KG1 (cell line): ENCODE measurements around the gene RAB5B.
A peak's percentile ranks its signal among the peaks of the same experiment; 100 is the strongest.
"Not testable (repeated sequence)": the region's sequence is repeated elsewhere in the genome, so short reads cannot be mapped to it uniquely, and the experiment has no call there.

Experiments used
- DNase-seq: peaks from one replicate; lab custom pipeline; 2025; lab: John Stamatoyannopoulos, UW

RAB5B gene

DNA sequence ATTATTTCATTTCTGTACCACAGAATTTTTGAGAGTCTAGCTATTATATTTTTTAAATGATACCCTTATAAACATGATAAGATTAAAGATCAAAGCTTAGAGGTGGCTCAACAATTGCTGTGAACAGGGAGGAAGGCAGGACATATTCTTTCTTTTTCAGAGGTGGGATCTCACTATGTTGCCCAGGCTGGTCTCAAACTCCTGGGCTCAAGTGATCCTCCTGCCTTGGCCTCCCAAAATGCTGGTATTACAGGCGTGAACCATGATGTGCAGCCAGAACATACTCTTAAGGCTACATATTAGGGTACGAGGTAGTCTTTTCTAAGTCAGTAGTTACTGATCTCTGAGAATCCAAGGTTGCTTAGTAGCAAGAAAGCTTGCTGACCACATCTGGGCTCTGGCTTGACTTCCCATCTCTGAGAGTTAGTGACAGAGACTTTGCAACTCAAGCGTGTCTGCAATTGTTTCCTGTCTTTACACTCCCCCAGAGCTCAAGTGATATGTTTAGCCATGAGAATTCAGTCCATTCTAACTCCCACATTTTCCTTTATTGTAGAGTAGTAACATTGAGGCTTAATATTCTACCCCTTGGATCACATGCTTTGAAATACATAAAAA, 8.6 kb downstream of the RAB5B start:
- no peak for DNase-seq

DNA sequence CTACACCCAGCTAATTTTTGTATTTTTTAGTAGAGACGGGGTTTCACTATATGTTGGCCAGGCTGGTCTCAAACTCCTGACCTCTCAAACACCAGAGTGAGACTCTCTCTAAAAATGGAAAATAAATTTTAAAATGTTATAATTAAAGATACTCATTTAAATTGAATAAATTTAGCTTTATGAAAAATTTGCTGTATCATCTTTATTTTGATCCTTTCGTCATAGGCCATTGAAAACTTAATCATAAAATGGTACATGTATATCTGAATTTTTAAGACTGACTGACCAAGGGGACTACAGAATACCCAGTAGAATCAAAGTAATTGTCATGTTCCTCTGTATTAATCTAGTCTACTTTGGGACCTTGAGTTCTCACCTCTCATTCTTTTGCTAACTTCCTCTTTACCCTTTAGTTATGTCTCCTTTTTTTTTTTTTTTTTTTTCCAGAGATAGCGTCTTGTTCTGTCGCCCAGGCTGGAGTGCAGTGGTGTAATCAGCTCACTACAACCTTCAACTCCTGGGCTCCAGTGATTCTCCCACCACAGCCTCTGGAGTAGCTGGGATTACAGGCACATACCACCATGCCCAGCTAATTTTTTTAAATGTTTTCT, 9.5 kb downstream of the RAB5B start:
- no peak for DNase-seq

DNA sequence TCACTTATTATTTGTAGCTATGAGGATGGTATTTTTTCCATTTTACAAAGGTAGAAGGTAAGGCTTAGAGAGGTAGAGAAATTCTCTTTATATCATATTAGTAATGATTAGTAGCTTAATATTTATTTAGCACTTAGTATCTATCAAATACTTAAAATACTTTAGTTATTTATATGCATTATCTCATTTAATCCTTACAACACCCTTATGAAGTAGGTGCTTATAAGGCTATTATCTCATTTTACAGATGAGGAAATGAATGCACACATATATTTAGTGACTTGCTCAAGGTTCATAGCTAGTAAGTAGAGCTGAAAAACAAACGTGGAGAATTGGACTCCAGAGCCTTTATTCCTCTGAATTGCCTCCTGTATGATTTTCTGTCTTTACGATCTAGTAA, 11.0 kb downstream of the RAB5B start:
- DNase-seq, result no peak

DNA sequence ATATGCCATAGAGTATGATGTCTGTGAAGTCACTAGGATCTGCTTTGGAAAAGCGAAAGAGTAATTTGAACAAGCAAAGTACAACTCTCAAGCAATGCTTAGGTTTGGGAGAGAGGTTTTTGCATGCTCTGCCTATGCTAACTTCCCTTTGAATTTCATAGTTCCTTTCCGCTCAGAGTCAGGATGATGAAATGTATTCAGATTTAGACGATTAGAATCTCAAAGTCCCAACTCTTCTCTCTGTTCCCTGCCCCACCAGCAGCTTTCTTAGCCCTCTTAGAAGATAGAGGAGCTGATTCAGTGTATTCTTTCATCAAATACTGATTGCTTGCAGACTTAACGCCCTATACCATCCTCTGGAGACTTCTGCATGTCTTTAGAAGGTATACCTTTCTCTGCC, 11.5 kb downstream of the RAB5B start:
- no peak for DNase-seq

DNA sequence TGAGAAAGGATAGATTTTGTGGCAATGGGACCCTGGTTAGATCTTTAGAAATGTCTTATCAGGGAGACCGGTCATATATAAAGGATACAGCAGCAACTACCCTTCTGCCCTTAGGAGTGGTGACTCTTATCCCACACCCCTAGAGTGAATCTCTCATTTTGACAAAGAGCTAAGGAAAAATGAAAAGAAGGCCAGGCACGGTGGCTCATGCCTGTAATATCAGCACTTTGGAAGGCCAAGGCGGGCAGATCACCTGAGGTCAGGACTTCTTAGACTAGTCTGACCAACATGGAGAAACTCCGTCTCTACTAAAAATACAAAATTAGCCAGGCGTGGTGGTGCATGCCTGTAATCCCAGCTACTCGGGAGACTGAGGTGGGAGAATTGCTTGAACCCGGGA, 12.1 kb downstream of the RAB5B start:
- DNase-seq, result not testable (repeated sequence)

DNA sequence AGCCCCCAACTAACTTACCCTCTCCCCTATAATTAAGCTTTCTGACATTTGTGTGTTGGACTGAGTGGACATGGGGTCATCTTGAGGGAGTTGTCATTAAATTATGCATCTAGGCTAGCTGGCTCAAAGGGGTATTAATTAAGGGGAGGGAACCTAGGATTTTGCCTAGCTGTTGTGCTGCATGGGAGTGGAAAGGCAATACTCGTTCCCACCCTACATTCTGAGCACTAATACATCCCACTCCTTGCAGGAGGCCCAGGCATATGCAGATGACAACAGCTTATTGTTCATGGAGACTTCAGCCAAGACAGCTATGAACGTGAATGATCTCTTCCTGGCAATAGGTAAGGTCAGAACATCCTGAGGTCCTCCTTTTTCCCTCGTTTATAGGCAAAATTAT, 17.2 kb downstream of the RAB5B start:
- DNase-seq, result no peak

DNA sequence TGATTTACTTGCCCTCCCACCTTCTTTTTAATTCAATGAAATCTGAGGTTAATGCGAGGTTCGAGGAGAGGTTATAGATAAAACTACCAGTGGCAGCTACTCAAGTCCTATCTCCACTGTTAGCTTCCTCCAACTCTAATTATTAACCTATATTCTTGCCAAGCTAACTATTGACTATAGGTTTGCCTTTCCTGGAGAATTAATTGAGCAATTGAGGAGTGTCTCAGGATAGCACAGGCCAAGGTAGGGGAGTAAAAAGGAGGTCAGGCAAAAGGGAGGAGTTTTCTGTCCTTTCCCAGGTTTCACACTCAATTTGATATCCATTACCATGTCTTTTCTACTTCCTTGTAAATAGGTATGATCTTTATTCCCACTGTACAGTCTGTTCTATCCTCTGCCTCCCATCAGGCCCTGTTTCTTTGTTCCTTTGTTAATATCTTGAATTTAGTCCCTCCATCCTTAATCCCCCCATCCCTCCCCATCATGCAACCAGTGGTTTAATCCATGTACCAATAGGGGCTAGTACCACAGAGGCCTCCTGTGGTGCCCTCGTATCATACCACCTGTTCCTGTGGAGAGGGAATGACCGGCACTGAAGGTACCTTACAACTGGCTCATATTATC, 19.5 kb downstream of the RAB5B start:
- DNase-seq, result no peak

DNA sequence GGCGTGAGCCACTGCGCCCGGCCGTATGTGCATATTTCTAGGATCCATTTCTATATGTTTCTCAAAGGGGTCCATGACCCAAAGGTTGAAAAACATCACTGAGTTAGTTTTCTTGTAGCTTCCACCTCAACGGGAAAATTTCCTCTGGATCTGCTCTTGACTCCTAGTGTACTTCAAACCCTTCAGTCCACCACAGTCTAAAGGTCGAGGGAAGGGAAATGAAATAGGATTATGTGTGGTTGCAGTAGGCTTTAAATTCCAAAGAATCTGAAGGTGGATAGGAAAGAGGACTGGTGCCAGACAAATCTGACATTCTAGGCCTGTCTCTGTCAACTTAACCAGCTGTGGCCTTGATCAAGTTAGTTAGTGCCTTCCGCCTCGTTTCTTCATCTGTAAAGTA, 21.5 kb downstream of the RAB5B start:
- DNase-seq, result no peak

DNA sequence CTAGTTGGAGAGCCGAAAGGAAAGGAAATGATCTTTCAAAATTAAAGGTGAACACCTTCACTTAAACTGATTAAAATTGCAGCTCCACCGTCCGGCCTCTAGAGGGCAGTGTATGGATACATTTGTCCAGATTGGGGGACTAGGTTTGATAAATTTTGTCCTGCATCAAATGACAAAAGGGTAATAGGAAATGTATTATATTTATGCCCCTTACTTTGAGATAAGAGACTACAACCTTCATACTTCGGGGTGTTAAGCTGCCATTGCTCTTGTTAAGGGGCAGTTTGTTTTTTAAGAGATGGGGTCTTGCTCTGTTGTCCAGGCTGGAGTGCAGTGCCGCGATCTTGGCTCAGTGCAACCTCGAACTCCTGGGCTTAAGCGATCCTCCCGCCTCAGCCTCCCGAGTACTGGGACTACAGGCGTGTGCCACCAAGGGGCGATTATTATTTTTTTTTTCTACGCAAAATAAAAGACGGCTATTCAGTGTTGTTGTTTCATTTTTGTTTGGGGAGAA, 22.4 kb downstream of the RAB5B start:
- DNase-seq, result no peak

DNA sequence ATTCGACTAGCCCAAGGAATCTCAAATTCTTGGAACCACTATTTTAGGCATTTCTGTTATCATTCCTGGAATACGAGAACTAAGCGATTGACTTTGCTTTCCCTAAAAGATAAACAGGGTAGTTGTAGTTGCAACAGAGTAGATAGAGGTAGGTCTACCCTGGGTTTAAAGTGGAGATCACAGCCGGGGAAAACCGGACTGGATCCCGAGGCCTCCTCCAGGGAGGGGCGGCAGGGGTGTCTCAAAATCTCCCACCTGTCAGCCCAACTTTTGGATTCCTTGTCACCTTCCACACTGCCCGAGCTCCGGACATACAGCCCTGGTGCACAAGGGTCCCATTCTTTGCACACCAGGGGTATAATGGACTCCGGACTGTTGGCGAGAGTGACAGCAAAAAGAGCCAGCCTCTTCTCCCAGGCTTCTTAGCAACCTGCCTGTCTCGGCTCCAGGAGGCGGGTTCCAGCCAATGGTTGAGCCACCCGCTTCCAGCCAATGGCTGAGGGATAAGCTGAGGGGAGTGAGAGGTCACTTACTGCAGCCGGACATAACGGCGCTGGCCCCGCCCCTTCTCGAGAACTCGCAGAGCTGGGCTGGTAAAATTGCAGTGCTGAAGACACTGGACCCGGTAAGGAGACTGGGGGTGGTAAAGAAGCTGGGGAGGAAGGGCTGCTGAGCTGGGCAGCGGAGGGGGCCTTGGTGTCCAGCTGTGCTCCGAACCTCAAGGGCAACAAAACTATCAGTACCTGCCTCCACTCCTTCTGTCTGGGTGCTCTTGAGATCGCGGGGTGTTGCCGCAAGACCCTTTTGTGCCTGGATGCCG, 23.0 kb downstream of the RAB5B start, which contains the start of gene SUOX:
Gene SUOX (plus strand): TSS at position 562 of the 820 bp plus-strand sequence. CDS start 4,946 bp downstream, outside the sequence.
- DNase-seq, result peak; percentile 22

DNA sequence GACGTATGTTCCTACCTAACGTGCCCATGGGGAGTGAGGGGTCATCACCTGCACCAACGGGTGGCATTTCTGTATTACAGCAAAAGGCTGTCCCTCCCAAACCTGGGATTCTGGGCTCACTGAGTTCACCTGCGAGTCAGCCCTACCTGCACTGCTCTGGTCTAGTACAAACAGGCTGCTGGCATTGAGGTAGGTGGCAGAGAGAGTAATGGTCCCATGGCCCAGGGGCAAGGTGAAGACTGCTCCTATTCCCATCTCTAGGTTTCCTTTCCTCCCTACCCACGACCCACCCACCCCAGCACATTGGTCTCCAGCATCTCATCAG, 23.6 kb downstream of the RAB5B start:
- DNase-seq, result no peak

DNA sequence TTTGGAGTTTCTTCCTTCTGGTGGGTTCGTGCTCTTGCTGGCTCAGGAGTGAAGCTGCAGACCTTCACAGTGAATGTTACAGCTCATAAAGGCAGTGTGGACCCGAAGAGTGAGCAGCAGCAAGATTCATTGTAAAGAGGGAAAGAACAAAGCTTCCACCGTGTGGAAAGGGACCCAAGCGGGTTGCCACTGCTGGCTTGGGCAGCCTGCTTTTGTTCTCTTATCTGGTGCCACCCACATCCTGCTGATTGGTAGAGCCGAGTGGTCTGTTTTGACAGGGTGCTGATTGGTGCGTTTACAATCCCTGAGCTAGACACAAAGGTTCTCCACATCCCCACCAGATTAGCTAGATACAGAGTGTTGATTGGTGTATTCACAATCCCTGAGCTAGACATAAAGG, 25.6 kb downstream of the RAB5B start:
- not testable (repeated sequence) for DNase-seq

DNA sequence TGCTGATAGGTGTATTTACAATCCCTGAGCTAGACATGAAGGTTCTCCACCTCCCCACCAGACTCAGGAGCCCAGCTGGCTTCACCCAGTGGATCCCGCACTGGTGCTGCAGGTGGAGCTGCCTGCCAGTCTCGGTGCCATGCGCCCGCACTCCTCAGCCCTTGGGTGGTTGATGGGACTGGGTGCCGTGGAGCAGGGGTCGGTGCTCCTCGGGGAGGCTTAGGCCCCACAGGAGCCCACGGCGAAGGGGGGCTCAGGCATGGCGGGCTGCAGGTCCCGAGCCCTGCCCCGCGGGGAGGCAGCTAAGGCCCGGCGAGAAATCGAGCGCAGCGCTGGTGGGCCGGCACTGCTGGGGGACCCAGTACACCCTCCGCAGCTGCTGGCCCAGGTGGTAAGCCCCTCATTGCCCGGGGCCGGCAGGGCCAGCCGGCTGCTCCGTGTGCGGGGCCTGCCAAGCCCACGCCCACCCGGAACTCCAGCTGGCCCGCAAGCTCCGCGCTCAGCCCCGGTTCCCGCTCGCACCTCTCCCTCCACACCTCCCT, 26.2 kb downstream of the RAB5B start:
- not testable (repeated sequence) for DNase-seq

DNA sequence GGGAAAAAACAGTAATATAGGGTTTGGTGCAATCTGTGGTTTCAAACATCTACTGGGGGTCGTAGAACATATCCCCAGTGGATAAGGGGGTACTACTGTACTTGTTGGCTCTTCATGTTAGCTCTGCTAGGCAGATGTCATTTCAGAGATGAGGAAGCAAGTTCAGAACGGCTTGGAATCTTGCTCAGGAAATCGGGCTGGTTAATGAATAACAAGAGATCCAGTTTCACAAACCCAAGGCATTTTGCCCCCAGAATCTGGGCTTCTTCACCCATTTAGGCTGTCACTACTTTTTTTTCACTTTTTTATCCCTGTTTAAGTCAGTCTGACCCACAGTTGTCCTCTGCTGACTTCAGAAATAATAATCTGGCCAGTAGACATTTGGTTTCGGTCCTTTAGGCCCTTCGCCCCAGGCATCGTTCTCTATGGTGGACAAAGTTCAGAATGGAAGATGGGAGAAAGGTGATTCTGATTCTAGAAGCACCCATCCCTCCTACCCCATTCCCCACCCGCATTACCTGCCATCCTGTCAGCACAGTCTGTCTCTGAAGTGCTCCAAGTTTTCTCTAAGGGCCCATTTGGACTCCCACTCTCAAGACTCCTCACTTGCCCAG, 27.7 kb downstream of the RAB5B start:
- DNase-seq, result no peak

DNA sequence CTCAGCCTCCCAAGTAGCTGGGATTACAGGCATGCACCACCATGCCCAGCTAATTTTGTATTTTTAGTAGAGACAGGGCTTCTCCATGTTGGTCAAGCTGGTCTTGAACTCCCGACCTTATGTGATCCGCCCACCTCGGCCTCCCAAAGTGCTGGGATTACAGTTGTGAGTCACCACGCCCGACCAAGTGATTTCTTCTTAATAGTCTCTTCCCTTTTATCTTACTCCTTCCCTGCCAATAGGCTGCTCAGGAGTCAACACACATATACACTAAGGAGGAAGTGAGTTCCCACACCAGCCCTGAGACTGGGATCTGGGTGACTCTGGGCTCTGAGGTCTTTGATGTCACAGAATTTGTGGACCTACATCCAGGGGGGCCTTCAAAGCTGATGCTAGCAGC, 29.5 kb downstream of the RAB5B start:
- not testable (repeated sequence) for DNase-seq

DNA sequence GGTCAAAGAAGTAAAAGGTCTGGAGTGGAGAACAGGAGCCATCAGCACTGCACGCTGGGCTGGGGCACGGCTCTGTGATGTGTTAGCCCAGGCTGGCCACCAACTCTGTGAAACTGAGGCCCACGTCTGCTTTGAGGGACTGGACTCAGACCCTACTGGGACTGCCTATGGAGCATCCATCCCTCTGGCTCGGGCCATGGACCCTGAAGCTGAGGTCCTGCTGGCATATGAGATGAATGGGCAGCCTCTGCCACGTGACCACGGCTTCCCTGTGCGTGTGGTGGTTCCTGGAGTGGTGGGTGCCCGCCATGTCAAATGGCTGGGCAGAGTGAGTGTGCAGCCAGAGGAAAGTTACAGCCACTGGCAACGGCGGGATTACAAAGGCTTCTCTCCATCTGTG, 30.3 kb downstream of the RAB5B start:
- DNase-seq, result no peak

DNA sequence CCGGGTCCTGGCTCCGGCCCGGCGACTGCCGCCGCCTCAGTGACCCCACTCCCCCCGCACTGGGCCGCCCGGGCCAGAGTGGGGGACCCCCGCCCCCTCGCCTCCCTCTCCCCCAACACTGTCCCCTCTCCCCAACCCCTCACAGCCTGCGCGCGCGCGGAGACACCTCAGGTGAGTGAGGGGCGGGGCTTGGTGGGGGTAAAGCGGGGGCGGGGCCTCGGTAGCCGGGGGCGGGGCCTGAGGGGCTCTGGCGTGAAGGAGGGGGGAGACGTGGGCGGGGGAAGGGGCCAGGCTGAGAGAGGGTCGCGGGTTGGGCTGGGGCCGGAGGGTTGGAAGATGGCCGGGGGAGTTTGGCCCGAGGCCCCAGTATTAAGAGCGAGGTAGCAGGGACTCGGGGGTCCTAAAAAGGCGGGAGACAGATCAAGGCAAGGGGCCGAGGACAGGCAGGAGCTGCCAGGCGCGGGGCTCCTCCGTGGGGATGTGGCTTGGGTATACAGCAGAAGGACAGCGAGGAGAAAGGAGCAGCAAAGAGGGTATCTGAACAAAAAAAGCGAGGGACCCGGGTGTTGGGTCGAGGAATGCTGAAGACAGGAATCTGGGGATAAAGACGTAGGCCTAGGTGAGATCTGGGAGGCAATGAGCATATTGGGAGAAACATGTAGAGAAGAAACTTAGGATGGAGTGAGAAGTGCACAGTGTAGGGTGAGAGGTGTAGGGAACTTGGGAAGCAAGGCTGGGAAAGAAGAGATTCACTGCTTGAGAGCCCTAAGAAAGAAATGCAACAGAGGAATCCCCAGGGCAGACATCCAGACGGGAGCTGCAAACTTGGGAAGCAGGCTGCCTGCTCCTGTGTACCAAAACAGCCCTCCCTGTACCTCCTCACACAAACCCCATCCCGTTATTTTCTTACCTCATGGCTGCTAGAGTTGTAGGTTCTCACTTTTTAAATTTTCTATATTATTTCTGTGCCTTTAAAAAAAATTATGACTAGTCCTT, 34.0 kb downstream of the RAB5B start:
- DNase-seq, result no peak

DNA sequence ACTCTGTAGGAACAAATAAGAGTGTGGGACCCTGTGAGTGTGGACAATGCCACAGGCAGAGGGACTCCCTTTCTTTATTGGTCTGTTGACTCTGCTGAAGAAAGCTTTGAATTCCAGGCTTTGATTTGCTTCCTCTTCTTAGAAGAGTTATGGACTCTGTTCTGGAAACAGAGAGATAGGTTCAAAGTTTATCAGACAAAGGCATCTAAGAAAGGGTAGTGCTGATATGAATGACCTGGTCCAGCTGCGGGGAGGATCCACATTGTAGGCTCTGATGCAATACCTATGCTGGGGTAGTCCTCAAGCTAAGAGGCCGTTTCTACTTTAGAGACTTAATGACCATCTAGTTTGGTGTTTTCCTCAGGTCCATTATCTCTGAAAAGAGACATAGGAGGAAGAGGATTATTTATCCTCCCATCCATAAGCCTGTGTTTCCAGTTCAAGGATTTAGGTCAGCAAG, 36.3 kb downstream of the RAB5B start:
- no peak for DNase-seq

DNA sequence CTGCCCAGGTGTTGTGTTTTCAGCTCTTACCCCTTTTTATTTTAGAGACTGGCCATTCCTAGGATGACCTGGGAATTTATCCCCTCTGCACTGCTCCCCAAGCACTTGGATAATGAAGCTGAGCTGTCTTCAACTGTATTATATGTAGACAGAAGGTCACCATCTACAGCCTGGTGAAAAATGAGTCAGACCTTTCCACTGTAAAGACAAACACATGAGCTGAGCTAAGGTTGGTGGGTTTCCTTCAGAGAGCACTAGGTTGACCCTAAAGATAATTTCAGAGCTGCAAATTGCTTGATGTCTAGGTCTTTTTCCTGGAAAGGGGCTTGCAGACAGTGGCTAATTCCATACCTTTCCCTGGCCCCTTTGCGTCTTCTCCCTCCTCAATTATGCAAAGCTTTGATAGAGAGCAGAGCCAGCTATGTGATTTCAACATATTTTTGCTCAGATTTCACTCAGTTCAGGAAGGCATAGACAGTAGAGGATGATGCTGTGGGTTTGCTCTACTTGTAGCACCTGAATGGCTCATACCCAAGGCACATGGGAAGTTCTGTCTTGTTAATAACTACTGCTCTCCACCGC, 37.7 kb downstream of the RAB5B start:
- no peak for DNase-seq

DNA sequence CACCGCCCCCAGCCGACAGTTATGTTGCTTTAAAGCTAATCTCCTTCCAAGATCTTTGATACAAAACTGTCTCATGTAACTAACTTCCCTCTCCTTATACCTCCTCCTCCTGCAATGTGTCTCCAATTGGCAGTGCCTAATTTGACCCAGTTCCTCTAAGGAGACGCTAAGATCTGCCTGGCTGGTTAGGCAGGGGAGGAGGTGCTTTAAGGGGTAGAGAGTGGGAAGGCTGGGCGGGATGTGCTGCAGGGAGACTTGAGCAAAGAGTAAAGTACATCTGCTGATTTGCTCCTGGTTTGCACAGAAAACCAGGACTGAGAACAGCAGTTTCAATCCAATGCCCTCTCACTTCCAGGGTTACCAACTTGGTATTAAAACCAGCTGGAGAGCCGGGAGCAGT, 39.6 kb downstream of the RAB5B start:
- DNase-seq, result no peak
